ENCODE measurements around the gene CYP3A5. TPM values are rescaled to one million over a fixed set of nuclear protein-coding genes. Genes with fewer than 3 reads are reported as not detected.

The CYP3A5 gene
- total and polyA plus RNA-seq, 9 of the 15 experiments (the other 6 are each of a cell fraction or from before 2014, with no cell fraction given), result 0.73 to 2.8 (median 1.5) TPM

DNA sequence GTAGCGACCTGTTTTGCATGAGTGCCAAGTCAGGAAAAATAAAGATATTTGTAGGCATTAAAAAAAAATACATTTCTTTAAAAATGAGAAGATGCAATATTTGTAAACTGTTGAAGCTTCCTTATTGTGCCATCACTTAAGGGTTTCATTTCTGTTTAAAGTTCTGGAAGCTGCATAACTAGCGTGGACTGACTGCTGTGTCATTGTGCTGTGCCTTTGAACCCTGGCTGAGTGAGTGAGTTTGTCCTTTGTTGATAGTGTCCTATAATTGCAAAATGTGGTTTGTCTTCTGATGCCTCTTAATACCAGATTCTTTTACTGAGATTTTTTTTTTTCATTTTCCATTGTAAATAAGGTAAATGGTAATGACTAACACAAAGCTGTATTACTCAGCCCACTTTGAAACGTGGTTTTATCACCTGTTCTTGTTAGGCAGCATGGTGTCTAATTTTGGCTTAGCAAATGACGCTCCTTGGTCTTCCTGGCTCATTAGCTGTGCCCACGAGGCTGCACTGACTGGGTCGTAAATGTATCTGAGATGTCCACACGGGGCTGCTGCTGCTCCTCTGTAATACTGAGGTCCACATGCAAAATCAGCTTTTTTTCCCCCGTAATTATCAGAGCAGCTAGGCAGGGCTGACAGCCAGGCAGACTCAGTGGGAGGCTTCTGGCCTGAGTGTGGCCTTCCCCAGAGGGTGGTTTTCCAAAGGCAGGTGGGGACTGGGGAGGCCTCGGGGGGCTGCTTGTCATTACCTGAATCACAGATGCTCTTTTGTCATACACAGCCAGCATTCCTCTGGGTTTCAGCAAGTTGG, 48.3 kb downstream of the CYP3A5 start (continued):
- TF ChIP-seq ATF1 (CRISPR knock-in tag; IDR thresholded peaks at IDR 0.05) (no peak), ATF1 (tag; IDR thresholded peaks at IDR 0.05) (0 out of 2 replicates have a peak, but pooled peaks have one; percentile 26), CTCF (IDR thresholded peaks at IDR 0.05 in 2 of 3, conservative IDR thresholded peaks at IDR 0.05 in 1 of 3; ENCODE audit: insufficient read depth in 2 of 3, low read depth in 1 of 3, low read length in 3 of 3) (peak; percentile 70 to 90 (median 80)), HDAC3 (IDR thresholded peaks at IDR 0.05; ENCODE audit: borderline replicate concordance, partially characterized antibody) (no peak), KLF16 (IDR thresholded peaks at IDR 0.05) (0 out of 2 replicates have a peak, but pooled peaks have one; percentile 41), LCOR (CRISPR knock-in tag; IDR thresholded peaks at IDR 0.05) (0 out of 2 replicates have a peak, but pooled peaks have one; percentile 40), POLR2A (conservative IDR thresholded peaks at IDR 0.05) (no peak), C11orf30 (IDR thresholded peaks at IDR 0.05; ENCODE audit: low read depth) (peak; percentile 81), ZNF512 (tag; IDR thresholded peaks at IDR 0.05) (no peak), RAD21 (CRISPR knock-in tag; conservative IDR thresholded peaks at IDR 0.05 in 1 of 2, IDR thresholded peaks at IDR 0.05 in 1 of 2) (peak; percentile 84 to 88), KDM1A (IDR thresholded peaks at IDR 0.05) (peak; percentile 67 to 75), HNRNPUL1 (IDR thresholded peaks at IDR 0.05; ENCODE audit: low read length) (no peak), TAF9B (IDR thresholded peaks at IDR 0.05; ENCODE audit: partially characterized antibody) (no peak), MAZ (CRISPR knock-in tag; conservative IDR thresholded peaks at IDR 0.05 in 1 of 2, IDR thresholded peaks at IDR 0.05 in 1 of 2) (0 out of 4 replicates have a peak, but pooled peaks of 1 of the 2 experiments have one; percentile 33), ATF6 (CRISPR knock-in tag; IDR thresholded peaks at IDR 0.05) (no peak)
- TF ChIP-seq, protein P1, sequence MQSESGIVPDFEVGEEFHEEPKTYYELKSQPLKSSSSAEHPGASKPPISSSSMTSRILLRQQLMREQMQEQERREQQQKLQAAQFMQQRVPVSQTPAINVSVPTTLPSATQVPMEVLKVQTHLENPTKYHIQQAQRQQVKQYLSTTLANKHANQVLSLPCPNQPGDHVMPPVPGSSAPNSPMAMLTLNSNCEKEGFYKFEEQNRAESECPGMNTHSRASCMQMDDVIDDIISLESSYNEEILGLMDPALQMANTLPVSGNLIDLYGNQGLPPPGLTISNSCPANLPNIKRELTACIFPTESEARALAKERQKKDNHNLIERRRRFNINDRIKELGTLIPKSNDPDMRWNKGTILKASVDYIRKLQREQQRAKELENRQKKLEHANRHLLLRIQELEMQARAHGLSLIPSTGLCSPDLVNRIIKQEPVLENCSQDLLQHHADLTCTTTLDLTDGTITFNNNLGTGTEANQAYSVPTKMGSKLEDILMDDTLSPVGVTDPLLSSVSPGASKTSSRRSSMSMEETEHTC (IDR thresholded peaks at IDR 0.05), result no peak

Data from K562 (cell line).